Heart left ventricle (tissue), 13 donors: ENCODE measurements around the gene ZNF165.

Source experiments
- POLR2A ChIP-seq, 2 donors: fragments of 450-650 bp; IDR thresholded peaks; one replicate each; pipeline ENCODE4 v1.6.1; 2017; ENCODE audit warnings: antibody characterized with exemption in 2 of 2, mild to moderate bottlenecking in 2 of 2, moderate library complexity in 2 of 2
- TF ChIP-seq, protein P1 (sequence below), 12 donors: fragments of 200-600 bp; sonication (generic) in 4 of 12; IDR thresholded peaks; one replicate each; pipeline versions ENCODE4 v1.5.0 to v1.8.0; 2018 to 2022; ENCODE audit warnings: antibody characterized with exemption in 12 of 12, mild to moderate bottlenecking in 5 of 12
- donor health status: ischemic (EF 13 %, LVEDD 7.1; RV severe dilation, severe dysfunction).
- donor health status: DM: no; HTN: yes; CAD: no.
- donor health status: DM: no; HTN: no; CAD: no.
- donor health status: ischemic (EF 25% LVEDD 6.9; RV normal size, moderate dysfunction).
- donor health status: ischemic (EF 25% LVEDD 5.7; RV mildly dilated, moderate dysfunction).
- donor health status: ischemic (EF 35%, LVEDD 5.7; RV mildly dilated, moderate dysfunction).
- donor health status: nonischemic (EF 11% LVEDD 7.7; RV severe dilation, severe dysfunction).
- donor health status: DM: yes; HTN: yes; CAD: no.
- donor health status: PGD.
- donor health status: ischemic (EF 29% LVEDD 5.4; RV normal size, mild dysfunction).
- donor health status: nonischemic (EF 23%, LVEDD 6.1; RV moderate dilation, normal function).

DNA sequence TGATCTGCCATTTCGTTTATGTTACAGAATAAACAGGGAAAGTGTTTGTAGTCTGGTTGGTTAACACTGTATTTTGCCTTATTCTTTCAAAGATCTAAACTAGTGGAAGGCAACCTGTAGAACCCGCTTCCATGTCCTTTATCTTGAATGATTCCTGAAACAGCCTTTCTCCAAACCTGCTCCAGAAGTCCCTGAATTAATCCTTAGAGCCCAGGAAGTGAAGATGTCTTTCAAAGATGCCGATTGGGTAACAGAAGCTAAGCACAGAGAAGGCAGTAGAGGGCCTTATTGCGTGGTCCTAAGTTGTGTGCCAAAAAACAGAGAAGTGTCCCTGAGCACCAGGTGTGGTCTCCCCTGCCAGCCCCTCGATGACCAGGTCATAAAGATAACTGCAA lies 24.9 kb downstream of the ZNF165 start:
- TF ChIP-seq, protein P1, sequence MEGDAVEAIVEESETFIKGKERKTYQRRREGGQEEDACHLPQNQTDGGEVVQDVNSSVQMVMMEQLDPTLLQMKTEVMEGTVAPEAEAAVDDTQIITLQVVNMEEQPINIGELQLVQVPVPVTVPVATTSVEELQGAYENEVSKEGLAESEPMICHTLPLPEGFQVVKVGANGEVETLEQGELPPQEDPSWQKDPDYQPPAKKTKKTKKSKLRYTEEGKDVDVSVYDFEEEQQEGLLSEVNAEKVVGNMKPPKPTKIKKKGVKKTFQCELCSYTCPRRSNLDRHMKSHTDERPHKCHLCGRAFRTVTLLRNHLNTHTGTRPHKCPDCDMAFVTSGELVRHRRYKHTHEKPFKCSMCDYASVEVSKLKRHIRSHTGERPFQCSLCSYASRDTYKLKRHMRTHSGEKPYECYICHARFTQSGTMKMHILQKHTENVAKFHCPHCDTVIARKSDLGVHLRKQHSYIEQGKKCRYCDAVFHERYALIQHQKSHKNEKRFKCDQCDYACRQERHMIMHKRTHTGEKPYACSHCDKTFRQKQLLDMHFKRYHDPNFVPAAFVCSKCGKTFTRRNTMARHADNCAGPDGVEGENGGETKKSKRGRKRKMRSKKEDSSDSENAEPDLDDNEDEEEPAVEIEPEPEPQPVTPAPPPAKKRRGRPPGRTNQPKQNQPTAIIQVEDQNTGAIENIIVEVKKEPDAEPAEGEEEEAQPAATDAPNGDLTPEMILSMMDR (IDR thresholded peaks at IDR 0.05), result no peak
- no peak for TF ChIP-seq POLR2A (IDR thresholded peaks at IDR 0.05)
